GM23338 (cell line): ENCODE measurements around the gene SLC43A2. TPM values are rescaled to one million over a fixed set of nuclear protein-coding genes. Genes with fewer than 3 reads are reported as not detected.

Source experiments
- ATAC-seq: fragments of 200-7000 bp; cut with Tn5 transposase; 3 replicates; pipeline ENCODE4 v1.9.1; 2020
- DNase-seq: peaks from one replicate; pipeline ENCODE4 v3.0.0-alpha.2; 2015; ENCODE audit warnings: low spot score
- H2AFZ ChIP-seq: fragments of 200-600 bp; sonication (generic); 2 replicates; pipeline ENCODE4 v1.8.0; 2016; ENCODE audit warnings: antibody characterized with exemption, mild to moderate bottlenecking, moderate library complexity
- H3F3A ChIP-seq: fragments of 200-600 bp; sonication (generic); replicated peaks from 2 replicates; pipeline ENCODE4 v1.8.0; 2017; ENCODE audit warnings: antibody characterized with exemption, mixed run types, low read depth
- H3K27ac ChIP-seq: fragments of 200-600 bp; sonication (generic); 2 replicates; pipeline ENCODE4 v1.6.1; 2016; ENCODE audit warnings: low read depth
- H3K27me3 ChIP-seq: fragments of 200-600 bp; sonication (generic); 2 replicates; pipeline ENCODE4 v1.8.0; 2016; ENCODE audit warnings: mild to moderate bottlenecking, mixed run types, moderate library complexity; ENCODE audit not compliant: insufficient read depth
- H3K36me3 ChIP-seq: fragments of 200-600 bp; sonication (generic); 2 replicates; pipeline ENCODE4 v1.8.0; 2016; ENCODE audit warnings: mild to moderate bottlenecking; ENCODE audit not compliant: insufficient read depth
- H3K4me1 ChIP-seq: fragments of 200-600 bp; sonication (generic); 2 replicates; pipeline ENCODE4 v1.8.0; 2016; ENCODE audit warnings: mild to moderate bottlenecking, moderate library complexity; ENCODE audit not compliant: insufficient read depth
- H3K4me2 ChIP-seq: fragments of 200-600 bp; sonication (generic); 2 replicates; pipeline ENCODE4 v1.7.1; 2017; ENCODE audit warnings: mixed run types
- H3K4me3 ChIP-seq: fragments of 200-600 bp; sonication (generic); 2 replicates; pipeline ENCODE4 v1.6.1; 2016; ENCODE audit warnings: mixed run types
- H3K79me2 ChIP-seq: fragments of 200-600 bp; sonication (generic); replicated peaks from 2 replicates; pipeline ENCODE4 v1.8.0; 2017; ENCODE audit warnings: mild to moderate bottlenecking; ENCODE audit not compliant: insufficient read depth
- H3K9me2 ChIP-seq: fragments of 200-600 bp; sonication (generic); 2 replicates; pipeline ENCODE4 v1.8.0; 2017; ENCODE audit not compliant: insufficient read depth
- H4K20me1 ChIP-seq: fragments of 200-600 bp; sonication (generic); replicated peaks from 2 replicates; pipeline ENCODE4 v1.8.0; 2017; ENCODE audit warnings: mild to moderate bottlenecking; ENCODE audit not compliant: insufficient read depth
- H3K27ac Mint-ChIP-seq: 2 replicates; pipeline ENCODE4 v1.8.0; 2020; ENCODE audit warnings: inconsistent platforms, mild to moderate bottlenecking, moderate library complexity, mixed read lengths
- H3K27me3 Mint-ChIP-seq: 3 replicates; pipeline ENCODE4 v1.8.0; 2022; ENCODE audit warnings: low read depth, mild to moderate bottlenecking, moderate library complexity, mixed read lengths, inconsistent platforms; ENCODE audit not compliant: insufficient read depth, poor library complexity
- H3K36me3 Mint-ChIP-seq: 3 replicates; pipeline ENCODE4 v1.8.0; 2021; ENCODE audit warnings: low read depth, mild to moderate bottlenecking, inconsistent platforms, moderate library complexity, mixed read lengths
- H3K4me1 Mint-ChIP-seq: 3 replicates; pipeline ENCODE4 v1.8.0; 2020; ENCODE audit warnings: mild to moderate bottlenecking, inconsistent platforms, mixed read lengths
- H3K4me3 Mint-ChIP-seq: 3 replicates; pipeline ENCODE4 v1.8.0; 2021; ENCODE audit warnings: moderate library complexity, mild to moderate bottlenecking, inconsistent platforms, mixed read lengths
- H3K9me3 Mint-ChIP-seq: 3 replicates; pipeline ENCODE4 v1.8.0; 2020; ENCODE audit warnings: moderate library complexity, mild to moderate bottlenecking, inconsistent platforms, mixed read lengths
- CREB1 ChIP-seq: fragments of 250-450 bp; sonication (Bioruptor Pico); IDR thresholded peaks from 2 replicates; pipeline ENCODE4 v1.5.0; 2020; ENCODE audit warnings: low read depth, mild to moderate bottlenecking, moderate library complexity
- EZH2 ChIP-seq: fragments of 200-600 bp; sonication (generic); IDR thresholded peaks from one replicate; pipeline ENCODE4 v1.8.0; 2017; ENCODE audit warnings: antibody characterized with exemption, mild to moderate bottlenecking, low read depth; ENCODE audit not compliant: unreplicated experiment
- JUNB ChIP-seq: IDR thresholded peaks from one replicate; pipeline ENCODE4 v1.6.1; 2016; ENCODE audit warnings: antibody characterized with exemption; ENCODE audit not compliant: unreplicated experiment
- NANOG ChIP-seq: IDR thresholded peaks from 2 replicates; pipeline ENCODE4 v1.6.1; 2016; ENCODE audit warnings: antibody characterized with exemption, borderline replicate concordance
- POLR2AphosphoS5 ChIP-seq: IDR thresholded peaks from 2 replicates; pipeline ENCODE4 v1.6.1; 2016; ENCODE audit warnings: antibody characterized with exemption, low read depth
- STAT1 ChIP-seq: IDR thresholded peaks from one replicate; pipeline ENCODE4 v1.6.1; 2016; ENCODE audit warnings: antibody characterized with exemption; ENCODE audit not compliant: unreplicated experiment
- ZNF114 ChIP-seq: fragments of 250-450 bp; sonication (Bioruptor Pico); IDR thresholded peaks from 2 replicates; pipeline ENCODE4 v1.5.0; 2020; ENCODE audit warnings: mild to moderate bottlenecking, moderate library complexity
- ZNF331 ChIP-seq: fragments of 250-450 bp; sonication (Bioruptor Pico); IDR thresholded peaks from 2 replicates; pipeline ENCODE4 v1.5.0; 2020; ENCODE audit warnings: low read depth, mild to moderate bottlenecking, moderate library complexity
- polyA plus RNA-seq: library from polyadenylated mRNA; unstranded; fragments of >200 nt; fragmentation: Nextera tagmentation; extraction: Ambion mirVana; gene quantifications from 2 replicates; pipeline ENCODE4 v1.2.1, GENCODE V29; 2016
- total RNA-seq: library from RNA; depleted of rRNA; stranded (reverse); fragments of >200 nt; shearing (Covaris generic); gene quantifications from 2 replicates; pipeline ENCODE4 v1.2.3, GENCODE V29; 2014
- TF ChIP-seq, protein P1 (sequence below): fragments of 250-450 bp; sonication (Bioruptor Pico); IDR thresholded peaks from 2 replicates; pipeline ENCODE4 v1.5.0; 2020; ENCODE audit warnings: mild to moderate bottlenecking, moderate library complexity
- TF ChIP-seq, protein P2 (sequence below): IDR thresholded peaks from 2 replicates; pipeline ENCODE4 v1.6.1; 2016; ENCODE audit warnings: antibody characterized with exemption
- TF ChIP-seq, protein P3 (sequence below), 2 experiments: fragments of 200-600 bp in 1 of 2; sonication (generic) in 1 of 2; conservative IDR thresholded peaks; 2 replicates each; pipeline versions ENCODE4 v1.5.1 to v1.6.1; 2016 to 2017; ENCODE audit warnings: antibody characterized with exemption in 2 of 2, low read depth in 2 of 2, mild to moderate bottlenecking in 2 of 2, moderate library complexity in 1 of 2
- TF ChIP-seq, protein P4 (sequence below): IDR thresholded peaks from one replicate; pipeline ENCODE4 v1.6.1; 2018; ENCODE audit warnings: antibody characterized with exemption; ENCODE audit not compliant: unreplicated experiment

SLC43A2 gene
- total and polyA plus RNA-seq, 2 experiments from 2014 or later, result 2.2 to 9.8 TPM

DNA sequence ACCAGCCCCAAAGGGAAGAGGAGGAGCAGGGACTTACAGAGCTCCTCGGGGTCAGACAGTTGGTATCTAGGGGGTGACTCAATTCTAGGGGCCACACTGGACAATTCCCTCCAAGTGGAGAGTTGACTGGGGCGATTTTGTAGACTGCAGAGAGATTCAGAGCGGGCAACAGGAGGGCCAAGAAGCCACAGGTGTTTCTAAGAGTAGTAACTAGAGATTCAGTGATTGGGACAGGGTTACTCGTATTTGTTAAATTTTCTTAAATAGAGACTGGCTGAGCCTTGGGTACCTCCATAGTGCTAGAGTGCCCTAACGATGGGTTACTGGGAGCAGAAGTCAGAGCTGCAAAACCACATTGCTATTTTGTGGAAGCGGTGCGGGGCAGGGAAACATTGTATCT is 109.0 kb downstream of the SLC43A2 start:
- H3K4me1 Mint-ChIP-seq, result peaks cover 12% of the 10 kb centered on the region; the same call in 2 of the 3 replicates
- Histone ChIP-seq H3F3A (peaks cover 19% of the 10 kb centered on the region), H3K4me3 (no peak overlapping the region), H3K27me3 (no peaks in the 10 kb centered on the region), H3K79me2 (peaks cover 13% of the 10 kb centered on the region), H4K20me1 (no peaks in the 10 kb centered on the region), H3K9me2 (no peaks in the 10 kb centered on the region), H3K36me3 (no peaks in the 10 kb centered on the region; the same call in 1 of the 2 replicates), H2AFZ (no peak overlapping the region), H3K4me1 (peaks cover 7% of the 10 kb centered on the region), H3K27ac (no peak overlapping the region), H3K4me2 (no peak overlapping the region)
- peaks cover 5% of the 10 kb centered on the region for H3K27me3 Mint-ChIP-seq
- DNase-seq, result no peak
- H3K36me3 Mint-ChIP-seq, result peaks cover 6% of the 10 kb centered on the region; the same call in 1 of the 3 replicates
- H3K27ac Mint-ChIP-seq, result no peak overlapping the region
- H3K9me3 Mint-ChIP-seq, result no peaks in the 10 kb centered on the region
- no peak for ATAC-seq
- TF ChIP-seq, protein P1, sequence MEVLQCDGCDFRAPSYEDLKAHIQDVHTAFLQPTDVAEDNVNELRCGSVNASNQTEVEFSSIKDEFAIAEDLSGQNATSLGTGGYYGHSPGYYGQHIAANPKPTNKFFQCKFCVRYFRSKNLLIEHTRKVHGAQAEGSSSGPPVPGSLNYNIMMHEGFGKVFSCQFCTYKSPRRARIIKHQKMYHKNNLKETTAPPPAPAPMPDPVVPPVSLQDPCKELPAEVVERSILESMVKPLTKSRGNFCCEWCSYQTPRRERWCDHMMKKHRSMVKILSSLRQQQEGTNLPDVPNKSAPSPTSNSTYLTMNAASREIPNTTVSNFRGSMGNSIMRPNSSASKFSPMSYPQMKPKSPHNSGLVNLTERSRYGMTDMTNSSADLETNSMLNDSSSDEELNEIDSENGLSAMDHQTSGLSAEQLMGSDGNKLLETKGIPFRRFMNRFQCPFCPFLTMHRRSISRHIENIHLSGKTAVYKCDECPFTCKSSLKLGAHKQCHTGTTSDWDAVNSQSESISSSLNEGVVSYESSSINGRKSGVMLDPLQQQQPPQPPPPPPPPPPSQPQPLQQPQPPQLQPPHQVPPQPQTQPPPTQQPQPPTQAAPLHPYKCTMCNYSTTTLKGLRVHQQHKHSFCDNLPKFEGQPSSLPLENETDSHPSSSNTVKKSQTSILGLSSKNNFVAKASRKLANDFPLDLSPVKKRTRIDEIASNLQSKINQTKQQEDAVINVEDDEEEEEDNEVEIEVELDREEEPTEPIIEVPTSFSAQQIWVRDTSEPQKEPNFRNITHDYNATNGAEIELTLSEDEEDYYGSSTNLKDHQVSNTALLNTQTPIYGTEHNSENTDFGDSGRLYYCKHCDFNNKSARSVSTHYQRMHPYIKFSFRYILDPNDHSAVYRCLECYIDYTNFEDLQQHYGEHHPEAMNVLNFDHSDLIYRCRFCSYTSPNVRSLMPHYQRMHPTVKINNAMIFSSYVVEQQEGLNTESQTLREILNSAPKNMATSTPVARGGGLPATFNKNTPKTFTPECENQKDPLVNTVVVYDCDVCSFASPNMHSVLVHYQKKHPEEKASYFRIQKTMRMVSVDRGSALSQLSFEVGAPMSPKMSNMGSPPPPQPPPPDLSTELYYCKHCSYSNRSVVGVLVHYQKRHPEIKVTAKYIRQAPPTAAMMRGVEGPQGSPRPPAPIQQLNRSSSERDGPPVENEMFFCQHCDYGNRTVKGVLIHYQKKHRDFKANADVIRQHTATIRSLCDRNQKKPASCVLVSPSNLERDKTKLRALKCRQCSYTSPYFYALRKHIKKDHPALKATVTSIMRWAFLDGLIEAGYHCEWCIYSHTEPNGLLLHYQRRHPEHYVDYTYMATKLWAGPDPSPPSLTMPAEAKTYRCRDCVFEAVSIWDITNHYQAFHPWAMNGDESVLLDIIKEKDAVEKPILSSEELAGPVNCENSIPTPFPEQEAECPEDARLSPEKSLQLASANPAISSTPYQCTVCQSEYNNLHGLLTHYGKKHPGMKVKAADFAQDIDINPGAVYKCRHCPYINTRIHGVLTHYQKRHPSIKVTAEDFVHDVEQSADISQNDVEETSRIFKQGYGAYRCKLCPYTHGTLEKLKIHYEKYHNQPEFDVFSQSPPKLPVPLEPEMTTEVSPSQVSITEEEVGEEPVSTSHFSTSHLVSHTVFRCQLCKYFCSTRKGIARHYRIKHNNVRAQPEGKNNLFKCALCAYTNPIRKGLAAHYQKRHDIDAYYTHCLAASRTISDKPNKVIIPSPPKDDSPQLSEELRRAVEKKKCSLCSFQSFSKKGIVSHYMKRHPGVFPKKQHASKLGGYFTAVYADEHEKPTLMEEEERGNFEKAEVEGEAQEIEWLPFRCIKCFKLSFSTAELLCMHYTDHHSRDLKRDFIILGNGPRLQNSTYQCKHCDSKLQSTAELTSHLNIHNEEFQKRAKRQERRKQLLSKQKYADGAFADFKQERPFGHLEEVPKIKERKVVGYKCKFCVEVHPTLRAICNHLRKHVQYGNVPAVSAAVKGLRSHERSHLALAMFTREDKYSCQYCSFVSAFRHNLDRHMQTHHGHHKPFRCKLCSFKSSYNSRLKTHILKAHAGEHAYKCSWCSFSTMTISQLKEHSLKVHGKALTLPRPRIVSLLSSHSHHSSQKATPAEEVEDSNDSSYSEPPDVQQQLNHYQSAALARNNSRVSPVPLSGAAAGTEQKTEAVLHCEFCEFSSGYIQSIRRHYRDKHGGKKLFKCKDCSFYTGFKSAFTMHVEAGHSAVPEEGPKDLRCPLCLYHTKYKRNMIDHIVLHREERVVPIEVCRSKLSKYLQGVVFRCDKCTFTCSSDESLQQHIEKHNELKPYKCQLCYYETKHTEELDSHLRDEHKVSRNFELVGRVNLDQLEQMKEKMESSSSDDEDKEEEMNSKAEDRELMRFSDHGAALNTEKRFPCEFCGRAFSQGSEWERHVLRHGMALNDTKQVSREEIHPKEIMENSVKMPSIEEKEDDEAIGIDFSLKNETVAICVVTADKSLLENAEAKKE (CRISPR knock-in tag), result no peak
- TF ChIP-seq EZH2, result no peak
- TF ChIP-seq STAT1, result no peak
- no peak for TF ChIP-seq ZNF114 (CRISPR knock-in tag)
- no peak for TF ChIP-seq JUNB
- TF ChIP-seq POLR2AphosphoS5, result no peak
- TF ChIP-seq, protein P2, sequence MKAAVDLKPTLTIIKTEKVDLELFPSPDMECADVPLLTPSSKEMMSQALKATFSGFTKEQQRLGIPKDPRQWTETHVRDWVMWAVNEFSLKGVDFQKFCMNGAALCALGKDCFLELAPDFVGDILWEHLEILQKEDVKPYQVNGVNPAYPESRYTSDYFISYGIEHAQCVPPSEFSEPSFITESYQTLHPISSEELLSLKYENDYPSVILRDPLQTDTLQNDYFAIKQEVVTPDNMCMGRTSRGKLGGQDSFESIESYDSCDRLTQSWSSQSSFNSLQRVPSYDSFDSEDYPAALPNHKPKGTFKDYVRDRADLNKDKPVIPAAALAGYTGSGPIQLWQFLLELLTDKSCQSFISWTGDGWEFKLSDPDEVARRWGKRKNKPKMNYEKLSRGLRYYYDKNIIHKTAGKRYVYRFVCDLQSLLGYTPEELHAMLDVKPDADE, result no peak
- TF ChIP-seq ZNF331 (CRISPR knock-in tag), result no peak
- TF ChIP-seq, protein P3, sequence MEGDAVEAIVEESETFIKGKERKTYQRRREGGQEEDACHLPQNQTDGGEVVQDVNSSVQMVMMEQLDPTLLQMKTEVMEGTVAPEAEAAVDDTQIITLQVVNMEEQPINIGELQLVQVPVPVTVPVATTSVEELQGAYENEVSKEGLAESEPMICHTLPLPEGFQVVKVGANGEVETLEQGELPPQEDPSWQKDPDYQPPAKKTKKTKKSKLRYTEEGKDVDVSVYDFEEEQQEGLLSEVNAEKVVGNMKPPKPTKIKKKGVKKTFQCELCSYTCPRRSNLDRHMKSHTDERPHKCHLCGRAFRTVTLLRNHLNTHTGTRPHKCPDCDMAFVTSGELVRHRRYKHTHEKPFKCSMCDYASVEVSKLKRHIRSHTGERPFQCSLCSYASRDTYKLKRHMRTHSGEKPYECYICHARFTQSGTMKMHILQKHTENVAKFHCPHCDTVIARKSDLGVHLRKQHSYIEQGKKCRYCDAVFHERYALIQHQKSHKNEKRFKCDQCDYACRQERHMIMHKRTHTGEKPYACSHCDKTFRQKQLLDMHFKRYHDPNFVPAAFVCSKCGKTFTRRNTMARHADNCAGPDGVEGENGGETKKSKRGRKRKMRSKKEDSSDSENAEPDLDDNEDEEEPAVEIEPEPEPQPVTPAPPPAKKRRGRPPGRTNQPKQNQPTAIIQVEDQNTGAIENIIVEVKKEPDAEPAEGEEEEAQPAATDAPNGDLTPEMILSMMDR (conservative IDR thresholded peaks at IDR 0.05; ENCODE audit: low read depth in 2 of 2), result no peak
- no peak for TF ChIP-seq CREB1
- TF ChIP-seq, protein P4, sequence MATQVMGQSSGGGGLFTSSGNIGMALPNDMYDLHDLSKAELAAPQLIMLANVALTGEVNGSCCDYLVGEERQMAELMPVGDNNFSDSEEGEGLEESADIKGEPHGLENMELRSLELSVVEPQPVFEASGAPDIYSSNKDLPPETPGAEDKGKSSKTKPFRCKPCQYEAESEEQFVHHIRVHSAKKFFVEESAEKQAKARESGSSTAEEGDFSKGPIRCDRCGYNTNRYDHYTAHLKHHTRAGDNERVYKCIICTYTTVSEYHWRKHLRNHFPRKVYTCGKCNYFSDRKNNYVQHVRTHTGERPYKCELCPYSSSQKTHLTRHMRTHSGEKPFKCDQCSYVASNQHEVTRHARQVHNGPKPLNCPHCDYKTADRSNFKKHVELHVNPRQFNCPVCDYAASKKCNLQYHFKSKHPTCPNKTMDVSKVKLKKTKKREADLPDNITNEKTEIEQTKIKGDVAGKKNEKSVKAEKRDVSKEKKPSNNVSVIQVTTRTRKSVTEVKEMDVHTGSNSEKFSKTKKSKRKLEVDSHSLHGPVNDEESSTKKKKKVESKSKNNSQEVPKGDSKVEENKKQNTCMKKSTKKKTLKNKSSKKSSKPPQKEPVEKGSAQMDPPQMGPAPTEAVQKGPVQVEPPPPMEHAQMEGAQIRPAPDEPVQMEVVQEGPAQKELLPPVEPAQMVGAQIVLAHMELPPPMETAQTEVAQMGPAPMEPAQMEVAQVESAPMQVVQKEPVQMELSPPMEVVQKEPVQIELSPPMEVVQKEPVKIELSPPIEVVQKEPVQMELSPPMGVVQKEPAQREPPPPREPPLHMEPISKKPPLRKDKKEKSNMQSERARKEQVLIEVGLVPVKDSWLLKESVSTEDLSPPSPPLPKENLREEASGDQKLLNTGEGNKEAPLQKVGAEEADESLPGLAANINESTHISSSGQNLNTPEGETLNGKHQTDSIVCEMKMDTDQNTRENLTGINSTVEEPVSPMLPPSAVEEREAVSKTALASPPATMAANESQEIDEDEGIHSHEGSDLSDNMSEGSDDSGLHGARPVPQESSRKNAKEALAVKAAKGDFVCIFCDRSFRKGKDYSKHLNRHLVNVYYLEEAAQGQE, result no peak
- no peak for TF ChIP-seq NANOG
- H3K4me3 Mint-ChIP-seq, result no peak overlapping the region
